ENCODE results near the gene SAMD4B. TPM values are rescaled to one million over a fixed set of nuclear protein-coding genes. Genes with fewer than 3 reads are reported as not detected.
A peak's percentile ranks its signal among the peaks of the same experiment; 100 is the strongest.

The SAMD4B gene
- total and polyA plus RNA-seq, 10 of the 15 experiments (the other 5 are each of a cell fraction or from before 2014, with no cell fraction given), result 2.4 to 43.3 (median 23.9) TPM

DNA sequence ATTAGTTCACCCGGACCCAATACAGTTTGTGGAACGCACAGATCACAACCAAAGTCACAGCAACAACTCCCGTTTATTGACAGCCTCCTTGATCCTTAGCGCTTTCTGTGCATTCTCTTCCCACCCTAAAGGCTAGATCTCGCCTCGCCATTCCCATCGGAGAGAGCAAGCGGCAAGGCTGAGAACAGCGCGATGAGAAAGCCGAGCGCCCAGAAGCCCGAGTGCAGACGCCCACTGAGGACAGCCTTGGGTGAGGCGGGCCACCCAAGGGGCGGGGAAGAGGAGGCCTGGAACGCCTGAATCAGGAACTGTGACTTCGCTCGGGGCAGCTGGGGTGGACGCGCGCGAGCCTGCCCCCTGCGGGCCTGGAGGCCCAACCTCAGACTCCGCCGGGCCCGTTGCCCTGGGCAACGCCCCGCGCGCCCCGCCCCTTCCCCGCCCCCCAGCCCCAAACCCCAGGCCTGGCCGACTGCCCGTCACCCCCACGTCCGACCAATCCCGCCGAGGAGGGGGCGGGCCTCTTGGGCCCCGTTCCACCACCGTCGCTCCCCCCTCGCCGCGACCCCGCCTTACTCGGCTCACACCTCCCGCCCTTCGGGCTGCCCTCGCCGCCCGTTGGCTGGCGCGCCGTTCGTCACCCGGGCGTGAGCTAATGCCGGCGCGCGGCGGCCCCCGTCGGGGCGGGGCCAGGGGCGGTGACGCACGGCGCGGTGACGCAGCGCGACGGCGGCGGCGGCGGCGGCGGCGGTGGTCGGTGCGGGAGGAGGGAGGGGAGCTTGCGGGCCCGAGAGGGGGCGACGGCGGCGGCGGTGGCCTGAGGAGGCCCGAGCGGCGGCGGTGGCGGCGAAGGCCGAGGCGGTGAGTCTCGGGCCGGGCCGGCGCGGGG is at the start of gene SAMD4B (continued):
- TF ChIP-seq, protein P1, sequence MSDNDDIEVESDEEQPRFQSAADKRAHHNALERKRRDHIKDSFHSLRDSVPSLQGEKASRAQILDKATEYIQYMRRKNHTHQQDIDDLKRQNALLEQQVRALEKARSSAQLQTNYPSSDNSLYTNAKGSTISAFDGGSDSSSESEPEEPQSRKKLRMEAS (IDR thresholded peaks at IDR 0.05; ENCODE audit: low read depth, low read length), result no peak; the same call in 1 of the 2 replicates
- TF ChIP-seq NR2C1 (IDR thresholded peaks at IDR 0.05) (peak; percentile 36), CBFB (IDR thresholded peaks at IDR 0.05; ENCODE audit: low read depth) (peak; percentile 50; the same call in 1 of the 2 replicates), CBX3 (IDR thresholded peaks at IDR 0.05; ENCODE audit: borderline replicate concordance, low read depth) (no peak), DPF2 (IDR thresholded peaks at IDR 0.05) (peak; percentile 49; the same call in 1 of the 2 replicates), RCOR1 (conservative IDR thresholded peaks at IDR 0.05; ENCODE audit: low read depth, low read length) (peak; percentile 81; the same call in 1 of the 2 replicates), HDGF (IDR thresholded peaks at IDR 0.05) (no peak), BMI1 (IDR thresholded peaks at IDR 0.05; ENCODE audit: borderline replicate concordance) (peak; percentile 82), KAT2A (conservative IDR thresholded peaks at IDR 0.05; ENCODE audit: control insufficient read depth, low read depth, low read length) (no peak), HDAC2 (IDR thresholded peaks at IDR 0.05) (no peak), FOXK2 (IDR thresholded peaks at IDR 0.05) (no peak; the same call in 1 of the 2 replicates), CHD2 (IDR thresholded peaks at IDR 0.05; ENCODE audit: borderline replicate concordance, low read depth, low read length) (peak; percentile 71), IKZF2 (IDR thresholded peaks at IDR 0.05) (peak; percentile 45 to 58; a peak in 2 of 4 replicates), MEF2B (IDR thresholded peaks at IDR 0.05; ENCODE audit: partially characterized antibody, poor library complexity, severe bottlenecking) (peak; percentile 50)
- TF ChIP-seq, protein P2, sequence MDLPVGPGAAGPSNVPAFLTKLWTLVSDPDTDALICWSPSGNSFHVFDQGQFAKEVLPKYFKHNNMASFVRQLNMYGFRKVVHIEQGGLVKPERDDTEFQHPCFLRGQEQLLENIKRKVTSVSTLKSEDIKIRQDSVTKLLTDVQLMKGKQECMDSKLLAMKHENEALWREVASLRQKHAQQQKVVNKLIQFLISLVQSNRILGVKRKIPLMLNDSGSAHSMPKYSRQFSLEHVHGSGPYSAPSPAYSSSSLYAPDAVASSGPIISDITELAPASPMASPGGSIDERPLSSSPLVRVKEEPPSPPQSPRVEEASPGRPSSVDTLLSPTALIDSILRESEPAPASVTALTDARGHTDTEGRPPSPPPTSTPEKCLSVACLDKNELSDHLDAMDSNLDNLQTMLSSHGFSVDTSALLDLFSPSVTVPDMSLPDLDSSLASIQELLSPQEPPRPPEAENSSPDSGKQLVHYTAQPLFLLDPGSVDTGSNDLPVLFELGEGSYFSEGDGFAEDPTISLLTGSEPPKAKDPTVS (IDR thresholded peaks at IDR 0.05; ENCODE audit: low read depth, low read length), result no peak
